Fibroblast of skin of right biceps (primary cell): ENCODE measurements around the gene LMBR1.
A peak's percentile ranks its signal among the peaks of the same experiment; 100 is the strongest.
"Not testable (repeated sequence)": the region's sequence is repeated elsewhere in the genome, so short reads cannot be mapped to it uniquely, and the experiment has no call there.

Experiments used
- DNase-seq: peaks from one replicate; pipeline ENCODE4 v3.0.0-alpha.2; 2013

Gene LMBR1

DNA sequence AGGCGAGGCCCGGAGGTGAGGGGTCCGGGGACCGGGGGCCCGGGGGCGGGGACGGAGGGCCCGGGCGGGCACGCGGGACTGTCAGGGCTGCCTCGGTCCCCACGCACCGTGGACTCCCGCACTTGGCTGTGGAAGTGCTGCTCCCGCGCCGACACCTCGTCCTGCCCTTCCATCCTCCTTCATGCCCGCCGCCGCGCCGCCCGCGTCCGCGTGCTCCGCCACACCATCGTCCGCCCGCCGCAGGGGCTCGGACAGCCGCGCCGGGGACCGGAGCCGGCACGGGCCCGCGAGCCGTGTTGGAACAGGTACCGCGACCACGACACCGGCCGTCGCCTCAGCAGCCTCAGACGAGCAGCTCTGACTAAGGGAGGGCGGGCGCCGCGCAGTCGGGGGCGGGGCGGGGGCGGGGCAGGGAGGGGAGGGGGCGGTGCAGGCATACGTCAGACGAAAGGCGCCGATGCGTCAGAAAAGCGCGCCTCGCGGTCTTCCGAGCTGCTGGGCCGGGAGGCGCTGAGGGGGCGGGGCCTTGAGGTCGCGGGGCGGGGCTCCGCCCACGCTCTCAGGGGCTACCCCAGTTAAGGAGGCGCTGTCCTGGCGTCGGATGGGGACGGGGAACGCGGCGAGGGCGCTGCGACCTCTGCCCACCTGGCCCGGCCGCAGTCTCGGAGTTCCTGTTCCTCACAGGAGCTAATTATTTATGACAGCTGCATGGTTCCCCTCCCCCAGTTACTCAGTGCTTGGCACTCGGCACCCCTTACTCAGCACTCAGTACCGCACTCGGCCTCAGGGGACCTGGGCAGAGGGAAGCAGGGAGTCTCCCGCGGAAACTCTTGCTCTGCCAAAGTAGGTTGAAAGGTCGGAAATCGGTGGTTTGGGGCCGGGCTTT is at the start of gene LMBR1:
Gene LMBR1, minus strand, starts transcription at position 363 of the 886 bp plus-strand sequence. Its CDS starts 190 bp downstream, at position 173.
- peak; percentile 94 for DNase-seq

GRCh38 chr7:156942708-156943090 is 49.7 kb upstream of the LMBR1 start:
- DNase-seq = no peak

- DNase-seq = no peak
These were observed 48.6 kb upstream of the LMBR1 start for GRCh38 chr7:156941393-156942182.

DNA sequence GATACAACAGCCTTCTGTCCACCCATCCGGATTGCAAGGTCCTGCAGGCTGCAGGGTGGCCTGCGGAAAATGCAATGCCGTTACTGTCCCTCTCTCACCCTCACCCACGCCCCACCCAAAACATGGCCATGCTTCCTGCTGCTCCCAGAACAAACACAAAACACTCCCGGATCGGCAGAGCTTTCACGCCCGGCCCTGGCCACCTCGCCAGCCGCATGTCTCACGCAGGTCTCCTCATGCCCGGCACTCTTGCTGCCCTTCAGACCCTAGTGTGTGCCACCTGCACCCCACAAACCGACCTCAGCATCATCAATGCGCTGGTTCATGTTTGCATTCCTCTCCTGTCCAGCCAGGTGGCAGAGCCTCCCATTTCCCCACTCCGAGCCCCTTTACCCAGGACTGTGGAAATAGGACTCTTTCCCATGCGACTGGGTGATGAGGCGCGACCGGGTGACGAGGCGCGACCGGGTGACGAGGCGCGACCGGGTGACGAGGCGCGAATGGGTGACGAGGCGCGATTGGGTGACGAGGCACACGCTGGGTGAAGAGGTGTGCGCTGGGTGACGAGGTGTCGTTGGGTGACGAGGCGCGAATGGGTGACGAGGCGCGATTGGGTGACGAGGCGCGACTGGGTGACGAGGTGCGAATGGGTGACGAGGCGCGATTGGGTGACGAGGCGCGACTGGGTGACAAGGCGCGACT is 47.6 kb upstream of the LMBR1 start:
- no peak for DNase-seq

GRCh38 chr7:156936766-156937165 is 43.8 kb upstream of the LMBR1 start:
- DNase-seq = not testable (repeated sequence)

- DNase-seq = no peak
These were observed 42.3 kb upstream of the LMBR1 start for GRCh38 chr7:156935250-156935649.

DNA sequence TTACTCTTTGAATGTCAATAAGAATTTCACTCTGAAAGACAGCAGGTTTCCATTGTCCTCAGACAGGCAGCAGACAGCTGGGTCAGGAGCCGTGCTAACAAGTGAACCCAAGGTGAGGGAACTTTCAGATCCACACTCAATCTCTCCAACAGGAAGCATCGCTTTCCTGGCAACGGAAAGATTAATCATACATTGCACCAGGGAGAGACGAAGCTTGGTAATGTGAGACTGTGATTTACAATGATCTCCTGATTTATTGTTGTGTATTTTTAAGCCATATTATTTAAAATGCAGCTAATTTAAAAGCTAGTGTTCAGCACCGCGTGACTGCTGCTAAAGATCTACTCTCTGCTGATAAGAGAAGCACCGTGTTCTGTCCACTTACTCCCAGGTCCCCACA is 39.0 kb upstream of the LMBR1 start:
- no peak for DNase-seq

GRCh38 chr7:156929789-156930539 is 37.0 kb upstream of the LMBR1 start:
- no peak for DNase-seq

DNA sequence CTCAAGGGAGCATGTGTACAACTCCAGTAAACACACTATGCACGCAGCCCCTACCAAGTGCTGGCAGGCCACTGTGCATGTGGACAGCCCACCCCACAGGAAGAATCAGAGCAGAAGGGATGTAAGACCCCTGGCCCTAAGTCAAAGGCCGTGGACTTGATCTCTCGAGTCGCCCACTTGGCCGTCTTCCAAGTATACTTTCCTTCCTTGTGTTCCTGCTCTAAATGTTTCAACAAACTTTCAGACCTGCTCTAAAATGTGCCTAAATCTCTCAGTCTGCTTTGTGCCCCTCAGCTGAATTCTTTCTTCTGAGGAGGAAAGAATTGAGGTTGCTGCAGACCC is 35.4 kb upstream of the LMBR1 start:
- DNase-seq = no peak

GRCh38 chr7:156927571-156928405 is 34.8 kb upstream of the LMBR1 start:
- no peak for DNase-seq

DNA sequence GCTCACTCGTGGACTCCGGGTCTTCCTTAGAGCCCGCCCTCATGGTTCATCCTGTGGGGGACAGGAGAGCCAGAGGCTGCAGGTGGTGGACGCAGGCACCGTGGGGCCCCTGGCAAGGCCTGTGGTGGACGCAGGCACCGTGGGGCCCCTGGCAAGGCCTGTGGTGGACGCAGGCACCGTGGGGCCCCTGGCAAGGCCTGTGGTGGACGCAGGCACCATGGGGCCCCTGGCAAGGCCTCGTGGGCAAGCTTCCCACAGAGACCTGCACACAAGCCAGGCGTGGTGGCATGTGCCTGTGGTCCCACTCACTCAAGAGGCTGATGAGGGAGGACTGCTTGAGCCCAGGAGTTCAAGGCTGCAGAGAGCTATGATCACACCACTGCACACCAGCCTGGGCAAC is 32.8 kb upstream of the LMBR1 start:
- DNase-seq = not testable (repeated sequence)

DNA sequence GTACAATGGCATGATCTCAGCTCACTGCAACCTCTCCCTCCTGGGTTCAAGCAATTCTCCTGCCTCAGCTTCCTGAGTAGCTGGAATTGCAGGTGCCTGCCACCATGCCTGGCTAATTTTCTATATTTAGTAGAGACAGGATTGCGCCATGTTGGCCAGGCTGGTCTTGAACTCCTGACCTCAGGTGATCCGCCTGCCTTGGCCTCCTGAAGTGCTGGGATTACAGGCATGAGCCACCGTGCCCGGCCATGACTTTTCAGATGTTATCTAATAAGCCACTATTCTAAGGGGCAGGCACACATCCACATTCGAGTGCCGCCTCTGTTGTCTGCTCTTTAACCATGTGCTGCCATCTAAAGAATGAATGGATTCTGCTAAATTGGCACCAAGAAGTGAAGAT is 29.3 kb upstream of the LMBR1 start:
- not testable (repeated sequence) for DNase-seq

GRCh38 chr7:156920487-156921373 is 27.7 kb upstream of the LMBR1 start:
- not testable (repeated sequence) for DNase-seq

- no peak for DNase-seq
These were observed 27.1 kb upstream of the LMBR1 start for GRCh38 chr7:156920076-156920475.

GRCh38 chr7:156919132-156919713 is 26.2 kb upstream of the LMBR1 start:
- DNase-seq = no peak

GRCh38 chr7:156918635-156919034 is 25.7 kb upstream of the LMBR1 start:
- DNase-seq = no peak

GRCh38 chr7:156909574-156910252 is 16.7 kb upstream of the LMBR1 start:
- not testable (repeated sequence) for DNase-seq

DNA sequence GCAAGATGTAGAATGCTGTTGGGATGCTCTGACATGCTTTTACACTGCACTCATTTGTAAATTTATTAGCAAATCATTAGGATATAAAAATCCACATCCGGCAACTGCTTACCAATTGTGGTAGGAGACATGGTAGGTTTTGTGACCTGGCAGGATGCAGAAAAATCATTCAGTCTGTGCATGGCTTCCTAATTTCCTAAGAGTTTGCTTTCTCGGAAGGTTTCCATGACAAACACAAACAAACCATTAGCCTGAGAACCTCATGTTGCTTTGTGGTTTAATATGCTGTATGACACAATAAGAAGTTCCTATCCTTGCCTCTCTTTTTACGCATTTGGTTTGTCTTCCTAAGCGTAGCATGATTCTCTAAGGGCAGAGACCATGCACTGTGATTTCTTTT is 14.7 kb upstream of the LMBR1 start:
- peak; percentile 46 for DNase-seq

GRCh38 chr7:156906200-156906649 is 13.2 kb upstream of the LMBR1 start:
- no peak for DNase-seq
